ENCODE data around the gene MEAK7. TPM values are rescaled to one million over a fixed set of nuclear protein-coding genes. Genes with fewer than 3 reads are reported as not detected.

Gene MEAK7
- total RNA-seq, 2 donors from 2014 or later = 30.3 to 34.9 TPM

GRCh38 chr16:84509032-84509950 is 4.8 kb upstream of the MEAK7 start:
- TF ChIP-seq, protein P1, sequence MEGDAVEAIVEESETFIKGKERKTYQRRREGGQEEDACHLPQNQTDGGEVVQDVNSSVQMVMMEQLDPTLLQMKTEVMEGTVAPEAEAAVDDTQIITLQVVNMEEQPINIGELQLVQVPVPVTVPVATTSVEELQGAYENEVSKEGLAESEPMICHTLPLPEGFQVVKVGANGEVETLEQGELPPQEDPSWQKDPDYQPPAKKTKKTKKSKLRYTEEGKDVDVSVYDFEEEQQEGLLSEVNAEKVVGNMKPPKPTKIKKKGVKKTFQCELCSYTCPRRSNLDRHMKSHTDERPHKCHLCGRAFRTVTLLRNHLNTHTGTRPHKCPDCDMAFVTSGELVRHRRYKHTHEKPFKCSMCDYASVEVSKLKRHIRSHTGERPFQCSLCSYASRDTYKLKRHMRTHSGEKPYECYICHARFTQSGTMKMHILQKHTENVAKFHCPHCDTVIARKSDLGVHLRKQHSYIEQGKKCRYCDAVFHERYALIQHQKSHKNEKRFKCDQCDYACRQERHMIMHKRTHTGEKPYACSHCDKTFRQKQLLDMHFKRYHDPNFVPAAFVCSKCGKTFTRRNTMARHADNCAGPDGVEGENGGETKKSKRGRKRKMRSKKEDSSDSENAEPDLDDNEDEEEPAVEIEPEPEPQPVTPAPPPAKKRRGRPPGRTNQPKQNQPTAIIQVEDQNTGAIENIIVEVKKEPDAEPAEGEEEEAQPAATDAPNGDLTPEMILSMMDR (conservative IDR thresholded peaks at IDR 0.05) = no peak
- H3K27me3 ChIP-seq (ENCODE audit: control insufficient read depth, insufficient read depth, low read length, poor library complexity, severe bottlenecking) = no peaks in the 10 kb centered on the region
- no peaks in the 10 kb centered on the region for H3K9me3 ChIP-seq (ENCODE audit: control insufficient read depth, low read length)
- peak; percentile 70 for DNase-seq
- Mint-ChIP-seq H3K9me3 (no peaks in the 10 kb centered on the region), H3K27ac (no peak overlapping the region), H3K4me1 (peaks cover 10% of the 10 kb centered on the region), H3K4me3 (no peak overlapping the region), H3K36me3 (ENCODE audit: low read depth) (no peaks in the 10 kb centered on the region), H3K27me3 (ENCODE audit: insufficient read depth) (peaks cover 20% of the 10 kb centered on the region)
- no peak overlapping the region for H3K27ac ChIP-seq (ENCODE audit: low read depth, low read length)
- H3K4me3 ChIP-seq (ENCODE audit: low read length) = no peak overlapping the region
- peaks cover 4% of the 10 kb centered on the region for H3K4me1 ChIP-seq (ENCODE audit: control insufficient read depth, insufficient read depth, low read length)
- WGBS, 2 experiments (ENCODE audit: insufficient coverage in 1 of 2, insufficient read length in 1 of 2) = 76 to 79% methylated on average over 13 to 20 of the region's 20 CpGs
- no peak overlapping the region for H3K9ac ChIP-seq (ENCODE audit: extremely low read depth, low read length, poor library complexity, severe bottlenecking)
- no peaks in the 10 kb centered on the region for H3K36me3 ChIP-seq (ENCODE audit: control insufficient read depth, insufficient read depth, low read length)

DNA sequence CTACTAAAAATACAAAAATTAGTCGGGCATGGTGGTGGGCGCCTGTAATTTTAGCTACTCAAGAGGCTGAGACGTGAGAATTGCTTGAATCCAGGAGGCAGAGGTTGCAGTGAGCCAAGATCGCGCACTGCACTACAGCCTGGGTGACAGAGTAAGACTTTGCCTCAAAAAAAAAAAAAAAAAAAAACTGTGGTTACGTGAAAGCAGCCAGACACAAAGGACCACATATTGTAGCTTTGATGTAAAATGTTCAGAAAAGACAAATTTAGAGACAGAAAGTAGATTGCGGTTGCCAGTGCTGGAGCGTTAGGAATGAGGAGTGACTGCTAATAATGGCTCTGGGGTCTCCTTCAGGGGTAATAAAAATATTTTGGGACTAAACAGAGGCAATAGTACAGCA is 4.0 kb upstream of the MEAK7 start:
- Histone ChIP-seq H3K27me3 (ENCODE audit: control insufficient read depth, insufficient read depth, low read length, poor library complexity, severe bottlenecking) (no peaks in the 10 kb centered on the region), H3K27ac (ENCODE audit: low read depth, low read length) (no peak overlapping the region), H3K36me3 (ENCODE audit: control insufficient read depth, insufficient read depth, low read length) (no peaks in the 10 kb centered on the region), H3K9me3 (ENCODE audit: control insufficient read depth, low read length) (no peaks in the 10 kb centered on the region), H3K9ac (ENCODE audit: extremely low read depth, low read length, poor library complexity, severe bottlenecking) (no peak overlapping the region), H3K4me1 (ENCODE audit: control insufficient read depth, insufficient read depth, low read length) (peaks cover 9% of the 10 kb centered on the region), H3K4me3 (ENCODE audit: low read length) (no peak overlapping the region)
- H3K36me3 Mint-ChIP-seq (ENCODE audit: low read depth) = no peaks in the 10 kb centered on the region
- WGBS, 2 experiments (ENCODE audit: insufficient coverage in 1 of 2, insufficient read length in 1 of 2) = 93 to 95% methylated on average over 7 to 8 of the region's 8 CpGs
- H3K4me3 Mint-ChIP-seq = no peak overlapping the region
- TF ChIP-seq, protein P1 (conservative IDR thresholded peaks at IDR 0.05) = no peak
- H3K27me3 Mint-ChIP-seq (ENCODE audit: insufficient read depth) = peaks cover 20% of the 10 kb centered on the region
- H3K4me1 Mint-ChIP-seq = peaks cover 16% of the 10 kb centered on the region
- no peak overlapping the region for H3K27ac Mint-ChIP-seq
- DNase-seq = no peak
- no peaks in the 10 kb centered on the region for H3K9me3 Mint-ChIP-seq

GRCh38 chr16:84507011-84507982 is 2.8 kb upstream of the MEAK7 start:
- Histone ChIP-seq H3K4me3 (ENCODE audit: low read length) (no peak overlapping the region), H3K27ac (ENCODE audit: low read depth, low read length) (no peak overlapping the region), H3K27me3 (ENCODE audit: control insufficient read depth, insufficient read depth, low read length, poor library complexity, severe bottlenecking) (no peaks in the 10 kb centered on the region), H3K36me3 (ENCODE audit: control insufficient read depth, insufficient read depth, low read length) (no peaks in the 10 kb centered on the region), H3K4me1 (ENCODE audit: control insufficient read depth, insufficient read depth, low read length) (peaks cover 9% of the 10 kb centered on the region), H3K9ac (ENCODE audit: extremely low read depth, low read length, poor library complexity, severe bottlenecking) (no peak overlapping the region), H3K9me3 (ENCODE audit: control insufficient read depth, low read length) (no peaks in the 10 kb centered on the region)
- TF ChIP-seq, protein P1 (conservative IDR thresholded peaks at IDR 0.05) = no peak
- H3K9me3 Mint-ChIP-seq = no peaks in the 10 kb centered on the region
- DNase-seq = no peak
- H3K27ac Mint-ChIP-seq = peak overlapping the region; percentile 30
- 91 to 92% methylated on average over 23 to 27 of the region's 27 CpGs for WGBS, 2 experiments (ENCODE audit: insufficient coverage in 1 of 2, insufficient read length in 1 of 2)
- no peaks in the 10 kb centered on the region for H3K36me3 Mint-ChIP-seq (ENCODE audit: low read depth)
- H3K27me3 Mint-ChIP-seq (ENCODE audit: insufficient read depth) = peaks cover 20% of the 10 kb centered on the region
- H3K4me3 Mint-ChIP-seq = no peak overlapping the region
- peaks cover 16% of the 10 kb centered on the region for H3K4me1 Mint-ChIP-seq

Data from endodermal cell (in vitro differentiated cells).